Measurements from ENCODE around the gene ZBTB7C. TPM values are rescaled to one million over a fixed set of nuclear protein-coding genes. Genes with fewer than 3 reads are reported as not detected.
A peak's percentile ranks its signal among the peaks of the same experiment; 100 is the strongest.

ZBTB7C gene
- total RNA-seq, 1 donor from 2014 or later, result not detected

- ATAC-seq (ENCODE audit: low read depth), result peak; percentile 94
- Mint-ChIP-seq H3K4me3 (peak overlapping the region; percentile 74), H3K27me3 (peaks cover 64% of the 10 kb centered on the region), H3K4me1 (peaks cover 7% of the 10 kb centered on the region), H3K9me3 (no peaks in the 10 kb centered on the region), H3K36me3 (ENCODE audit: low read depth) (no peaks in the 10 kb centered on the region), H3K27ac (no peak overlapping the region)
- peak; percentile 41 for DNase-seq
- POLR2A ChIA-PET, result no interaction called here
- no peak for TF ChIP-seq CTCF (IDR thresholded peaks at IDR 0.05)
- intact Hi-C loops (cut with micrococcal nuclease), result loop anchor here (10.0 kb wide), 1 partner anchor 227 kb away; the partner anchor contains the start of gene SMAD2
- CTCF ChIA-PET, result no interaction called here
Observed at GRCh38 chr18:48161191-48161910, 247.8 kb downstream of the ZBTB7C start.

GRCh38 chr18:48160622-48161021, 248.6 kb downstream of the ZBTB7C start:
- DNase-seq (no peak), ATAC-seq (ENCODE audit: low read depth) (no peak)
- no peak for TF ChIP-seq CTCF (IDR thresholded peaks at IDR 0.05)
- Mint-ChIP-seq H3K27ac (no peak overlapping the region), H3K4me1 (peaks cover 7% of the 10 kb centered on the region), H3K9me3 (no peaks in the 10 kb centered on the region), H3K4me3 (peak overlapping the region; percentile 55), H3K36me3 (ENCODE audit: low read depth) (no peaks in the 10 kb centered on the region), H3K27me3 (peaks cover 65% of the 10 kb centered on the region)
- intact Hi-C loops (cut with micrococcal nuclease), result loop anchor here (10.0 kb wide), 1 partner anchor 226 kb away; the partner anchor contains the start of gene SMAD2
- CTCF ChIA-PET, result no interaction called here
- POLR2A ChIA-PET, result no interaction called here

GRCh38 chr18:48159816-48160215, 249.4 kb downstream of the ZBTB7C start:
- no peak for TF ChIP-seq CTCF (IDR thresholded peaks at IDR 0.05)
- no peak overlapping the region for H3K4me3 Mint-ChIP-seq
- no peaks in the 10 kb centered on the region for H3K36me3 Mint-ChIP-seq (ENCODE audit: low read depth)
- H3K27me3 Mint-ChIP-seq, result peaks cover 57% of the 10 kb centered on the region
- CTCF ChIA-PET, result no interaction called here
- H3K27ac Mint-ChIP-seq, result no peak overlapping the region
- POLR2A ChIA-PET, result no interaction called here
- ATAC-seq (ENCODE audit: low read depth) (no peak), DNase-seq (no peak)
- H3K9me3 Mint-ChIP-seq, result no peaks in the 10 kb centered on the region
- H3K4me1 Mint-ChIP-seq, result peaks cover 7% of the 10 kb centered on the region
- intact Hi-C loops (cut with micrococcal nuclease), result loop anchor here (10.0 kb wide), 1 partner anchor 225 kb away; the partner anchor contains the start of gene SMAD2

GRCh38 chr18:48158721-48159120, 250.5 kb downstream of the ZBTB7C start:
- ChIA-PET POLR2A (no interaction called here), CTCF (no interaction called here)
- no peak overlapping the region for H3K4me3 Mint-ChIP-seq
- H3K27me3 Mint-ChIP-seq, result peaks cover 56% of the 10 kb centered on the region
- TF ChIP-seq CTCF (IDR thresholded peaks at IDR 0.05), result no peak
- ATAC-seq (ENCODE audit: low read depth), result no peak
- H3K36me3 Mint-ChIP-seq (ENCODE audit: low read depth), result no peaks in the 10 kb centered on the region
- DNase-seq, result no peak
- H3K9me3 Mint-ChIP-seq, result no peaks in the 10 kb centered on the region
- intact Hi-C loops (cut with micrococcal nuclease), result no loop called here
- H3K4me1 Mint-ChIP-seq, result peaks cover 7% of the 10 kb centered on the region
- H3K27ac Mint-ChIP-seq, result no peak overlapping the region

GRCh38 chr18:48157956-48158355, 251.2 kb downstream of the ZBTB7C start:
- Mint-ChIP-seq H3K36me3 (ENCODE audit: low read depth) (no peaks in the 10 kb centered on the region), H3K27me3 (peaks cover 49% of the 10 kb centered on the region), H3K4me3 (no peak overlapping the region), H3K9me3 (no peaks in the 10 kb centered on the region), H3K4me1 (peaks cover 7% of the 10 kb centered on the region), H3K27ac (no peak overlapping the region)
- CTCF ChIA-PET, result no interaction called here
- ATAC-seq (ENCODE audit: low read depth) (no peak), DNase-seq (no peak)
- POLR2A ChIA-PET, result no interaction called here
- intact Hi-C loops (cut with micrococcal nuclease), result no loop called here
- TF ChIP-seq CTCF (IDR thresholded peaks at IDR 0.05), result no peak

Measured in activated B cell treated with CpG ODN at 0.5 μM for 24 hours (primary cell).